ENCODE measurements around the gene MACC1.
A peak's percentile ranks its signal among the peaks of the same experiment; 100 is the strongest.

Gene MACC1

GRCh38 chr7:20232848-20233247 is 15.7 kb upstream of the MACC1 start:
- no peak for FAIRE-seq
- DNase-seq (ENCODE audit: low spot score), result no peak

DNA sequence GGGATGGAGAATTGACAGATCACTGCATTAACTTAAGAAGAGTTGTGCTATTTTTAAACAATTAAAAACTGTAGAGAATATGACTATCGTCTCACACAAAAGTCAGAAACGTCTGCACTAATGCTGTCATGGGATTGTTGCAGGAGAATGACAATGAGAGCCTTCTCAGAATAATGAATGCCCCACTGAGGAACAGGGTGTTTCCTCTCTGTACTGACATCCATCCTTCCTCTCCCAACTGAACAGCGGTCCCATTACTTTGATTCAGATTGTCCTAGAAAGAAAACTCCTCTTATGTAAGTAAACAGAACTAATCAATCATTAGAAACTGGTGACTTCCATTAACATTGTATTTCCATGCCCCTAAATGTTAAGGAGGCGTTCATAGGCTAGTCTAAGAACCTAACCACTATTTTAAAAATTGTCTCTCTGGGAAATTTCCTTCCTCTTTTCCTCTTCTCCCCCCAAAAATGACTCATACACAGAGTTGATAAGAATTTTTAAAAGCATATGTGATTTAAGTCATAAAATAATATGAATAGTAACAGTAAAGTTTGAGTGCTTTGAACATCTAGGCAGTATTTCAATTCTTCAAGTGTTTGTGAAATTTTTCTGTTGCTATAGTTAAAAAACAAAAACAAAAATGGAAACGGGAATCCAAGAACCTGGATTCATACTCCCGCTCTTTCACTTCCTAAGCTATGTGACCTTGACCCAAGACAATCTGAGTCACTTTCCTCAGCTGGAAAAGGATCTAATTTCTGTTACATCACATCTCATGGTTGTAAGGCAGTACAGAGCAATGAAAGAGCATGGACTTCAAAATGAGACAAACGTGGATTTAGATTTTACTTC is 12.7 kb upstream of the MACC1 start:
- FAIRE-seq (no peak), DNase-seq (ENCODE audit: low spot score) (peak; percentile 65)

DNA sequence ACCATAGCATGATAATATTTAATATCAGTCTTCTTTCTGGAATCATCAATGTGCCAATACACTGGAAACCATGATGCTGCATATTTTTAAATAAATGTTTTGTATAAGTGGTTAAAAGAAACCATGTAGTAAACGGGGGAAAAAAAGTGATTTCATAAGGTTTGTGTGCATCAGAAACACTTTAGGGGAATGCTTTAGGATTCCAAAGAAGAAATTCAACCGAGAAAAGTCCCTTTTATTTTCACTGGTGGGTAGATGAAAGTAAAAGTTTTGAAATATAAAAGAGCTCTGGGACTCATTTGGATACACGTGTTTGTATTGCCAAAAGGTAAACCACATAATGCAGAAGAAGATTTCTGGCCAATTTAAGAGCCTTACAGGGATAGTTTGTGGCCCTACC is 11.9 kb upstream of the MACC1 start:
- FAIRE-seq (no peak), DNase-seq (ENCODE audit: low spot score) (no peak)

DNA sequence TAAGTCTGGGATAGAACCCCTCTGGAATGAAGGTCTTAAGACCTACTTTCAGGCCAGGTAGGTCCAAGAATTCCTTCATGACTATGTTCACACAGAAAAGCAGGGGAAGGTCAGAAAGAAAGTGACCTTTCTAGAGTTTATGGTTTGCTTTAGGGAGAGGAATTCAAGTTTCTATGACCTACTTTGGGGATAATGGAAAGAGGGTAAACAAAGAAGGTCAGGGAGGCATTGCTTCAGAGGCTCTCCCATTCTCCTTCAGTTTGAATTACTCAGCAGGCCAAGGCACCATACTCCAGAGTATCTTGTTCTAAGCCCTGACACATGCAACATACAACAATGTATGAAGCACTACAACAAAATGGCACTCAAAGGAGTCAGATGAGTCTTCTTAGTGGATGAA is 11.5 kb upstream of the MACC1 start:
- DNase-seq (ENCODE audit: low spot score), result no peak
- FAIRE-seq, result no peak

- DNase-seq (ENCODE audit: low spot score) (no peak), FAIRE-seq (no peak)
Observed at GRCh38 chr7:20227291-20227795, 10.2 kb upstream of the MACC1 start.

DNA sequence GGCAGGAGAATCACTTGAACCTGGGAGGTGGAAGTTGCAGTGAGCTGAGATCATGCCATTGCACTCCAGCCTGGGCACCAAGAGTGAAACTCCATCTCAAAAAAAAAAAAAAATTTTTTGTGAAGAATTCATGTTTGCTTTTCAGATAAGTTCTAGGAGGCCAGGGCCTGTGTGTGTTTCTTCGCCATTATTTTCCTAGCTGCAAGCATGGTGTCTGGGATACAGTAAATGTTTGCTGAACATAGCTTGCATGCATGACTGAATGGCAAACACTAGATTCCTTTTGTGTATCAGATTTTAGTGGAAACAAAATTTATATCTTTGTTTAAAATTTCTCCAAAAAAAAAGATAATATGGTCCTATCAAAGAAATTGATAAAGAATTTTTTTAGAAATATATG is 9.7 kb upstream of the MACC1 start:
- DNase-seq (ENCODE audit: low spot score), result no peak
- FAIRE-seq, result no peak

- FAIRE-seq (no peak), DNase-seq (ENCODE audit: low spot score) (no peak)
Observed at GRCh38 chr7:20225384-20225783, 8.2 kb upstream of the MACC1 start.

DNA sequence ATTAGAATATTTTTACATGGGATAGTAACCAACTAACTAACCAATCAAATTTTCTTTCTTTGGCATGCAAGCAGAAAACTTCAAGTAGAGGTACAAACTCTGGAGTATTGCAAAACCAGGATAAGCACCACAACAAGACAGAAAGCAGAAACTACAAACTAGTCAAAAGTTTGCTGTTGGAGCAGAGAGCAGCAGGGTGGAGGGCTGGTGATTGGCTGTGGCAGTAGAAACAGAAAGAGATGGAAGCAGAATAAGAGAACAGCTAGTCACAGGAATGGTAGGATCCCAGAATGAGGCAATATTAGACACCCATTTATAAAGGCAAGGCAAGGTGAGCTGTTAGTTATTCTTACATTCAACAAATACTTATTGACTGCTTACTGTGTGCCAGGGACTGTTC is 6.8 kb upstream of the MACC1 start:
- no peak for DNase-seq (ENCODE audit: low spot score)
- FAIRE-seq, result no peak

DNA sequence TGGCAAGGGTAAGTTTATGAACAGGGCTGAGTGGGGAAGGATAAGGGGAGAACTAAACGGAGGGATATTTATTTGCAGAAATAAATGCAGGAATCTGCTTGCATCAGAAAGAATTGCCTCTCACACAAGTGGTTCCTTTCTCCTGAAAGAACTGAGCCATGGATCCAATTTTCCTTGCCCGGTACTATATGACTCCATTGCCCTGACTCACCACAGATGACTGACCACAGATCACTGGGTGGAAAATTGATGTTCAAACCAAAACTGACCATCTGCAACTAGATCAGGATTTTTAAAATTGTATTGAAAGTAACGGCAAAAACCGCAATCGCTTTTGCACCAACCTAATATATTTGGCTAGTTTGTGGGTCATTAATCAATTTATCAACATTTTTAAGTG is 6.2 kb upstream of the MACC1 start:
- no peak for FAIRE-seq
- DNase-seq (ENCODE audit: low spot score), result no peak

DNA sequence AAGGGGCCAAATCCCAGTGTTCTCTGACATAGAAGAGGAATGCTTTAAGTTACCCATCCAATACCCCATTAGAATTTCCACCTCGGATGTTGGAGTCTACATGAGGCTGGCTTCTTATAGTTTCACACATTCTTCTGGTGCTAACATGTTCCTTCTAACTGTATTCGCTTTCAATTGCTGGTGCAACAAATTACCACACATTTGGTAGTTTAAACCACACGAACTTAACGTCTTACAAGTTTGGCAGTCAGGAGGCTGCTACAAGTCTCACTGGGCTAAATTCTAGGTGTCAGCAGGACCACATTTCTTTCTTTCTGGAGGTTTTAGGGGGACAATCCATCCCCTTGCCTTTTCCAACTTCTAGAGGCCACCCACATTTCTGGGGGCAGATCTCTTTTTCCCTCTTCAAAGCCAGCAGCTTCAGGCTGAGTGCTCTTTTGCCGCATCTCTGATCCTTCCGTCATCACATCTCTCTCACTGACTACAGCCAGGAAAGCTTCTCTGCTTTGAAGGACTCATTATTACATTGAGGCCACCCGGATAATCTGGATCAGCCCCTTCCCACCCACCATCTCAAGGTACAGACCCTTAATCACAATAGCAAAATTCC is 5.1 kb upstream of the MACC1 start:
- FAIRE-seq (no peak), DNase-seq (ENCODE audit: low spot score) (no peak)

- FAIRE-seq (no peak), DNase-seq (ENCODE audit: low spot score) (no peak)
Observed at GRCh38 chr7:20220921-20221547, 3.9 kb upstream of the MACC1 start.

DNA sequence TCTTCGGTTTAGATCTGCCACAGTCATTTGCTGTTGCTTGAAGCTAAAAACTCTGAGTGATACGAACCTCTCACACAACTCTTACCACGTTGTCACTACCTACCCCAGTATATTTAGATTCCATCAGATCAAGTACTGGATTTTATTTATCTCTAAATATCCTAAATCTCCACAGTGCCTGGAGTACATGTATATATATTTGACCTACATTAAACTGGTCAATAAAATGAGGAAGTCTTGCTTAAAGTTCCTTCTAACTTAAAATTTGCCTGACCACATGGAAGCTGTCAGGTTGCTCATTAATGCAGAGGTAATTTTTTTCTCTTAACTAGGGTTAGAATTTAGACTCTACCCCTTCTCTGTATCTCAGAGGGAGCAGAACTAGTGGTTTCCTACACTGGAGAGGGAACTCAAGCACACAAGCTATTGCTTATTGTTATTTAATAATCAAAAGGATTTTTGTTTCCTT is 3.1 kb upstream of the MACC1 start:
- no peak for DNase-seq (ENCODE audit: low spot score)
- FAIRE-seq, result no peak

DNA sequence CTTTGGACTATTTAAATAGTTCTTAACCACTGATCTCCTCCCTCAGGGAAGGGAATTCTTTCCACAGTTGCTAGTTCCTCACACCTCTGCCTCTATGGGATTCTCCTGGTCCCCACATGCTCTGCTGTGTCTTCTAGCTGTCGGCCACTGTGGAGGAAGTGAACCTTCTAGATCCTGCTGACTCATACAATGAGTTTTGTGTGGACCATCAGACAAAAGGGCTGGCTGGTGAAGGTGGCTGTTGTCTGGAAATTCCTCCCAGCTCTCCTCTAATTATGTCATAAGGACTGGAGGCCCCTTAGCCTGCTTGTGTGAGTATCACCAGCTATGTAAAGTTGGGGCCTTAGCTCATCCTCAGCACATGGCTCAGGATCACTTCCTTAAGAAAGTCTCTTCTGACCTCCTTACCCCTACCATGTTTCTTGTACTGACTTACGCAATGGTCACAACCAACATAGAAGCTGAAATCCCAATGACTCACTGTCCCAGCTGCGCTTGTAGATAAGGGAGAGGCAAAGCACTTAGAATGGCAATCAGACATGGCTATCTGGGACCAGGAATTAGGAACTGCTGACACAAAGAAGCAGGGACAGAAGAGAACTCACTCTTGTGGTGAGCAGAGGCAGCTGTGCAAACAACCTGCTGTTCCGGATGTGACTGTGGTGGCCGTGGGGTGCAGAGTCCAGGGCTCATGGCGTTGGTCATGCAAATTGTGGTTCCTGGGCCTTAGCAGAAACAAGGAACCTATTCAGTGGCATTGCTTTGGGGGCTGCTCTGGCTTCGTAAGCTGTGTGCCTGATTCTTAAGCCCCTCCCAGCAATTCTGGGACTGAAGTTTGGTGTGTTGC is 2.5 kb upstream of the MACC1 start:
- peak; percentile 57 for DNase-seq (ENCODE audit: low spot score)
- peak; percentile 74 for FAIRE-seq

DNA sequence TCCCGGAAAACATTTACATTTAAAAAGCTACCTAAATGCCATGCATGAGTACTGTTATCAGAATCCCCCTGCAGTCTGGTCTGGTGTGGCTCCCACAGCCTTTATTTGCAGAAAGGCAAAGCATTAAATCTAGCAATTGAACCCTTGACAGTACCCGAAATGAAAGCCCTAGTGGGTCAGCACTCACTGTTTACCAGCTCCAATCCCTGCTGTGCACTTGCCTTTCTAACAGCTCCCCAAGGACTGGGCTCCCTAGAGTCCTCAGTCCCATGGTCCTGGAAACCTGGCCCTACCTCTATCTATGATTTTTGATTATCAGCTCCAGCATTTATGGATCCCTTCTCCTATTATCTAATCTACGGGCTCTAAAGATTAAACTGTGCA is 1.9 kb upstream of the MACC1 start:
- DNase-seq (ENCODE audit: low spot score), result no peak
- no peak for FAIRE-seq

DNA sequence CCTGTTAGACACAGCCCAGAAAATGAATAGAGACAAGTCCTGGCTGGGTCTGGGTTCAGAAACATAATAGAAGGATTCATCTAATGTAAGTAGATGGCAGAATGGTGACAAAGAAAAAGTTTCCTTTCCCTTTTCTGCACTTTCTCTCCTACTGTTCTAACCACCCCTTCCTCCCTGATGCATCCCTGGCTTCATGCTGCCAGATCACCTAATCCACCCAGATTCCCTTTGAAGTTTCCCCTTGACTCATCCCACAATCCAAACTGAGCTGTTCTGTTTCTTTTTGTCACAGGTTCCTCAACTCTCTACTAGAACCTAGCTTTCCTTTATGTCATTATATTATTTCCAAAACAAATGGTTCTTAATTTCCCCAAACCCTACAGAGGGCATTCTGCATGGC is 1.1 kb upstream of the MACC1 start:
- no peak for FAIRE-seq
- no peak for DNase-seq (ENCODE audit: low spot score)

GRCh38 chr7:20216406-20217036 is 663 bp downstream of the MACC1 start:
- FAIRE-seq (no peak), DNase-seq (ENCODE audit: low spot score) (no peak)

DNA sequence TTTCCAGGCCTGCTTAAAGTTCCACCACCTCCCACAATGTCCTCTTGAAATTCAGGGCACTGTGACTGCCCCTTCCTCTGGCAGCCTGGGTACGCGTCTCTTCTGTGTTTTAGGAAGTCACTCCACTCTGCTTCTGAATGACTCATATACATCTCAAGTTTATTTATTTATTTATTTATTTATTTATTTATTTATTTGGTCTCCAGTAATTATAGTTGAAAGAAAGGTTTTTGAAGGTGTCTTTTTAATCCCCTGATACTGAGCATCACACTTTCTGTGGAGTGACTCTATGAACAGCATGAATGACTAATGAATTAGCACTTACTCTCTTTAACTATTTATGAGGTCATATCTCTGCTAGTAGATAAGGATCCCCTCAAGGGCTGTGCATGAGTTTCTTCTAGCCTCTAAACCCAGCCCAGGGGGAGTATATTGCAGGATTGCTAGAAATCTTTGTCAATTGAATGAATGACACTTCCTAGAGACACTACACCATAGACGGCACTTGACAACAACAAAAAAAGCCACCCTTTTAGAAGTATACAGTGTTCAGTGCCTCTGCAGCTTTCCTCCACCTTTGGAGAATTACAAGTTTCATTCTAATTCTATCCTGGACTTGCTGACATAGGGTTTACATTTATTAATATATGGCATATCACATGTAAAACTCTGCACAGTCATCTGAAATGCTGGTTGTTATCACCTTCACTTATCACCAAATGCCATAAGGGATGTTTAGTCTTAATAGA is 2.1 kb downstream of the MACC1 start:
- FAIRE-seq (no peak), DNase-seq (ENCODE audit: low spot score) (no peak)

- FAIRE-seq, result no peak
Observed at GRCh38 chr7:20214132-20214531, 3.1 kb downstream of the MACC1 start.

DNA sequence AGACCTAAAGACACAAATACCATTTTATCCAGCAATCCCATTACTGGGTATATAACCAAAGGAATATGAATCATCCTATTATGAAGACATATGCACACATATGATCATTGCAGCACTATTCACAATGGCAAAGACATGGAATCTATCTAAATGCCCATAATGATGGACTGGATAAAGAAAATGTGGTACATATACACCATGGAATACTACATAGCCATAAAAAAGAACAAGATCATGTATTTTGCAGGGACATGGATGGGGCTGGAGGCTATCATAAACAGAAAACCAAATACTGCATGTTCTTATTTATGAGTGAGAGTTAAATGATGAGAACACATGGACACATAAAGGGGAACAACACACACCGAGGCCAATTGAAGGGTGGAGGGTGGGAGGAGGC is 3.8 kb downstream of the MACC1 start:
- DNase-seq (ENCODE audit: low spot score), result no peak
- no peak for FAIRE-seq

More at GRCh38 chr7:20214132-20214531, 3.1 kb downstream of the MACC1 start:
- no peak for DNase-seq (ENCODE audit: low spot score)

GRCh38 chr7:20211376-20211775 is 5.8 kb downstream of the MACC1 start:
- no peak for FAIRE-seq

More at GRCh38 chr7:20211376-20211775, 5.8 kb downstream of the MACC1 start:
- no peak for DNase-seq (ENCODE audit: low spot score)

Measured in urothelium cell line (cell line).